Dermis blood vessel endothelial cell (primary cell): ENCODE measurements around the gene QSOX2. TPM values are rescaled to one million over a fixed set of nuclear protein-coding genes. Genes with fewer than 3 reads are reported as not detected.
"Not testable (repeated sequence)": the region's sequence is repeated elsewhere in the genome, so short reads cannot be mapped to it uniquely, and the experiment has no call there.

ENCODE experiments used
- DNase-seq: peaks from one replicate; pipeline ENCODE4 v3.0.0; 2010
- total RNA-seq: library from RNA; depleted of rRNA; stranded (reverse); fragments of >200 nt; gene quantifications from 2 replicates; pipeline ENCODE4 v1.2.3, GENCODE V29; 2014

The QSOX2 gene
- total RNA-seq, 1 donor from 2014 or later, result 9.0 TPM

DNA sequence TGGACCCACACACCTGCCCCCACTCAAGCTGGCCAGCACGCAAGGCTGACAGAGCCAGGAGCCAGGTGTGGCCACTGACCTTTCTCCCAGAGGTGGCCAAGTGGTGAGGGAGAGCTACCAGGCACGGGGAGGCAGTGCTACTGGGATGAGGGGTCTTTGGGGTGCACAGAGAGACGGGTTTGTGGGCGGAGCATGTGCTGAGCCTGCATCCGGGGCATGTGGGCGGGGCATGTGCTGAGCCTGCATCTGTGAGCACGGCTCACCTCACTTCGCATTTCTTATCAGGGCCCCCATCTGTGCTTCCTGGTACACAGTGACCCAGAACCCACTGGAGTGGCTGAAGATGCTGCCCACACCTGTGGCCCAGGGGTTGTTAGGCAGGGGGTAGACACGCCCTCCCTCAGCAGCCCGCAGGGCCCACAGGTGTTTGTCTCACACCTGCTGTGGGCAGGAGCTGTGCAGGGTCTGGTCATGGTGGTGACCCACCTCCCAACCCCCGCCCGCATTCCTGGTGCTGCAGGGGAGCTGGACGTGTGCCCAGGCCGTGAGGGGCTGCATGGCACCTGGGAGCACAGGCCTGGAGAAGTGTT lies 36.8 kb upstream of the QSOX2 start:
- no peak for DNase-seq

DNA sequence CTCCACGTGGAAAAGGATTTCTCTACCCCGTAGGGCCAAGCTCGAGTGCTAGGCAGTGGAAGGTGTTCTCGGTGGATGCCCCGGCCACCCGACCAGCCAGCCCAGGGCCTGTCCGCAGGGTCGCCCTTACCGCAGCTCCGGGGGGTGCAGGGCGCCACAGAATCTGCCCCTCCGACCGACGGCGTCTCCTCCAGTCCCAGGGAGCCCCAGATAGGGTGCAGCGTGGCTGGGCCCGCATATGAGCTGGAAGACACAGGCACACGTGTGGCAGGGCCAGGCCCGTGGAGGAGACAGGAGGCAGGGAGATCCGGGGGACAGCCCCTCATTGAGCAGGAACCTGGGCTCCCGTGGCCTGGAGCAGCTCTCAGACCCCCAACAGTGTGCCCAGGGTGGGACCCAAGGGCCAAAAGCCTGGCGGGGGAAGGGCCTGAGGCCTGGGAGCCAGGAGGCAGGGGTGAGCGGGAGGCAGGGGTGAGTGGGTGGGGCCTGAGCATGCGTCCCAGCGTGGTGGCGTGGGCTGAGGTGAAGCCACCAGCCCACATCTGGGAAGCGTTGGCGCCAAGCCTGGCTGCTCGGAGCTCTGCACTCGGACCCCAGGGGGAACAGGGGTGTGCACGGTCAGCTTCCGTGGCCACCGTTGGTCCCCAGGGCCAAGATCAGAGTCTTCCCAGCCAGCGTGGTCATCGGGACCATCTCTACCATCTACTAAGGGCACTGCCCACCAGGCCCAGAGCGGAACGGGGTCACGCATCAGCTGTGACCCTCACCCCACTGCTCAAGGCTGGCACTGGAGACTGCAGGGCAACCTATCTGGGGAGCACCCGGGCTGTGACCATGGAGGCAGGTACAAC lies 36.0 kb upstream of the QSOX2 start:
- DNase-seq, result no peak

DNA sequence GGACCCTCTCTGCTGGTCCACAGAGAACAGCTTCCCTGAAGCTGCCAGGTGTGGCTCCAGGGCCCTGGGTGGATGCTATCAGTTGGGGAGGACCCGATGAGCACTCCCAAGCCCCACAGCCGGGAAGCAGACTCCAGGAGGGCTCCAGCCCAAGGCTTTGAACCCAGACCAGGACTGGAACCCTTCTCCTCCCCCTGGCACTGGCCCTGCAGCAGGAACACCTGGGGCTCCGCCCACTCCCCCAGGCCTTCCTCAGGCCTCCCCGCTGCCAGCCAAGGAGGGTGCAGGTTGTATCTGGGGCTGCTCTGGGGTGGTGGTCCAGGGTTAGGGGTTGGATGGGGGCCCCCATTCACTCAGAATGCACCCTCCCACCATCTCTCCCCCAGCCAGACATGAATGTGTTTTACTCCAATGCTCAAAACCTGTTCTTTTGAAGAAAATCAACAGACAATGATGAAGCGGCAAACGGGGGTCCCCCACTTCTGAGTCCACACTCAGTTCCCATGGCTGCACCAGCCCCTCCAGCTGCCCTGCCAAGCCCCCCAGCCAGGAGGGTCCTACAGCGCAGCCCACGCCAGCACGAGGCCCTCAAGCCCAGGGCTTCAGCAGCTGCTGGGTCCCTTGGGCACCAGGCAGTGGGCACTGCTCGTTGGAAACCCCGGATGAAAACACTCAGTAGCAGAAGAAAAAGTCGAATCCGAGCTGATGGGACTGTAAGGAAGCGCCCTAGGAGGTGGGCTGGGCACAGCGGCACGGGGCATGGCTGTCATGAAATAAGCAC lies 35.1 kb upstream of the QSOX2 start:
- DNase-seq, result no peak

GRCh38 chr9:136279471-136279870 lies 33.9 kb upstream of the QSOX2 start:
- no peak for DNase-seq

DNA sequence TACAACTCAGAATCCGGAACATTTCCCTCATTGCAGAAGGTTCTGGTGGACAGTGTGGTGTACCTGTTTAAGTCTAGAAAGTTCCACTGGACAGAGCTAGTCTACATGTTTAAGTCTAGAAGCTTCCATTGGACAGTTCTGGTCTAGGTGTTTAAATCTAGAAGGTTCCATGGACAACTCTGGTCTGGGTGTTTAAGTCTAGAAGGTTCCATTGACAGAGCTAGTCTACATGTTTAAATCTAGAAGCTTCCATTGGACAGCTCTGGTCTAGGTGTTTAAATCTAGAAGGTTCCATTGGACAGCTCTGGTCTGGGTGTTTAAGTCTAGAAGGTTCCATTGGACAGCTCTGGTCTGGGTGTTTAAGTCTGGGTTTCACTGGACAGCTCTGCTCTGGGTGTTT lies 33.3 kb upstream of the QSOX2 start:
- no peak for DNase-seq

DNA sequence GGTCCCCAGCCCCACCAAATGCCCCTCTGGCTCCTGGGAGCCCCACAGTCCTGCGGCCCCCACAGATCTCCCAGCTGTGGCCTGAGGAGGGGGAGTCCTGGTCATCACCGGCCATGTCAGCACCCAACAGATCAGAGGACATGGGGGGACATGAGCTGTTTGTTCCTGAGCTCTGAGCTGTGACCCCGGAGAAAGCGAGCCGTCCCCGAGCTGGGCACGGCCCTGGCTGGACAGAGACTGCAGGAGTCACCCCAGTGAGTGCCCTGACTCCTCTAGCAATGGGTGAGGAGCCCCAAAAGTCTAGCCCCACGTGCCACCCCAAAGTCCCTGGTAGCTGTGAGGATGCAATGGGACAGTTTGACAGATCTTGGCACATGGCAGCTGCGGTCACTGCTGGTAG lies 32.6 kb upstream of the QSOX2 start:
- DNase-seq, result no peak

DNA sequence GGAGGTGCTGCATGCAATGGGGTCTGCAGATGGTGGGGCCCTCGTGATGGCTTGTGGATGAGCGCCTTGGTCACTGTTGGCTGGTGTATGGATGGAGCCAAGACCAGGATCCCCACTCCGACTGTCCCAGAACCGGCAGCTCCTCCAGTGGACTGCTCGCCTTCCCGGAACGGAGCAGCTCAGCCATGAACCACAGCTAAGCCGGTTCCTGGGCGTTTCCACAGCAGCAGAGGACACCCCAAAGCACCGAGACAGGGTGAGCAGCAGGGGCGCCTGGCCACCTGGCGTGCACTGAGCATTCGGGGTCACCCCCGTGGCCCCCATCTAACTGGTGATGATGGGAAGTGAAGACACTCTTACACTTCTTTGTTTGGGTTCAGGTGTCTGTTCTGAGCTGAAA lies 32.1 kb upstream of the QSOX2 start:
- DNase-seq, result no peak

DNA sequence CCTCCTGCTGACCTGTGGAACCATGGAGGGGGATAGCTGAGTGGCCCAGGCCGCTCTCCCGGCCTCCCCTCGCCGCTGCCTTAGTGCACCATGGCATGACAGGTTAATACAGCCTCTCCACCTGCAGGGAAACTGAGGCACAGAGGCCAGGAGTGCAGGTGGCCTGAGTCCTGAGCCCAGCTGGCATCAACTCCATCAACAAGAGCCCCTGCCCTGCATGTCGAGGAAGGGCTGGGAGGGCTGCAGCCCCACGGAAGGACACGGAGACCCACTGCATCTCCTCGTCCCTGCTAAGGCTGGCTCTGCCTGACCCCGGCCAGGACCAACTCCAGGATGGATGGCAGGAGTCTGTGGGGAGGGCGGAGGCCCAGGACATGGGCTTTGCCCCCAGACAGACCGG lies 31.1 kb upstream of the QSOX2 start:
- no peak for DNase-seq

- DNase-seq, result no peak
These were observed 30.2 kb upstream of the QSOX2 start for GRCh38 chr9:136275655-136276429.

DNA sequence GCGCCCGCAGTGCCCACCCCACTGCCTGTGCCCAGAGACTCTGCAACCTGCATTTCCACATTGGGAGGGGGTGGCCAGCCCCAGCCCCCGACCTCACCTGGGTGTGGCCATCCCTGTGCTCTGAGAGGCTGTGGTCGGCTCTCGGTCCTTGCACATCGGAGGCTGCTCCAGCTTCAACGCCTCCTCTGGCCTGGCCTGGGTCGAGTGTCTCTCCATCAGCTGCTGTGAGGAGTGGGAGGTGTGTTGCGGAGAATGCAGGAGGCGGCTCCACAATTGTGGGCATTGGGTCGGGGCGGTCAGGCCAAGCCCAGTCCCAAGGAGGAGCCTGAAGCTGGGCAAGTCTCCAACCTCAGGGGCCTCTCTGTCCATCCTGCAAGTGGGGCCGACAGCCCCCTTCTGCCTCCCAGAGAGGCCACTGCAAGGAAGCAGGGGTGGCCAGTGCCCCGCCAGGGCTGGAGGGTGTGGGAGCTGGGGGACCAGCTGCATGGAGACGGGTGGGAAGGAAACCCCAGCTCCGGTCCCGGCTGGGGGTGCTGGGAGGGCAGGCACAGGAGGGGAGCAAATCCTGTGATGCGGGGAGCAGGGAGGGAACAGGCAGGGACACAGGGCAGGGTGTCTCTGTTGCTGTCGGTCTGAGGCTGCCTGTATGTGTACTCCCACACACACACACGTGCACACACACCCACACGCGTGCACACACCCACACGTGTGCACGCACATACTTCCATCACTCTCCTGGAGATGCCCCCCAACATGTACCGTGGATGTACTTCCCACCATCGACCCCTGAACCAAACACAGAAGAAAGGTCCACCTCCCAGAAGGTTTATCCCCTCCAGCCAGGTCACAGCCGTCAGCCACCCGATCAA lies 29.4 kb upstream of the QSOX2 start:
- no peak for DNase-seq

DNA sequence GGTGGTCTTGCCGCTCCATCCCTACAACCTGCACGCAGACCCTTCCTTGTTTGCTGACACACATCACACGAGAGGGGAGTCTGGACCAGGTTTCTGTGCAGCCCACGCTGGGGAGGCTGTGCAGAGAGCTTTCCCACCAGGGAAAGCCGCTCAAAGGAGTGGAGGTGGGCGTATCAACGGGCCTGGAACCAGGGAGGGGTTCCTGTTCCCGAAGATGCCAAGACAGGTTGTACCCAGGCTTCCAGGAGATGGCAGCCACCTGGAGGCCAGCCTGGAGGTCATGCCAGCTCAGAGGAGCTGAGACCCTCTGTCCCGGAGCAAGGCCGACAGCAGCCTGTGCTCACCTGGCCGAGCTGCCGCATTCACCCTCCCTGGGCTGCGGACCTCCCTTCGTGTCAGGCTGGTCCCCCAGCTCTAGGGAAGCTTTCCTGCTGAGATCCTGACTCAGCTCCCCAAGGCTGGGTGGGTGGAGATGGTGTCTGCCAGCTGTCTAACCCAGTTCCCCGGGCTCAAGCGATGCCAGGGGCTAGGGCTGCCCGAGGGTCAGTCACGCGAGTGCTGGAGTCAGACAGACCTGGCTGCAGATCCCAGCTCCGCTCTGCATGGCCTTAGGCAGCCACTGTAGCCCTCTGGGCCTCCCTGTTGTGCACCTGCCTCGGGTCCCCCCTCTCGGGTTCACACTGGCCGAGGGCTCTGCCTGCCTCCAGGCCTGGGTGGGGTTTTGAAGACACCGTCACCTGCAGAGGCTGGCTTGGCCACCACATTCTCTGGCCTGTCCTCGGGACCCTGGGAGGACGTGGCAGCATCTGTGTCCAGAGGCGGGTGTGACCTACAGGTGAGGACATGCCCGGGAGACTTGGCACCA lies 28.5 kb upstream of the QSOX2 start:
- no peak for DNase-seq

- DNase-seq, result no peak
These were observed 27.7 kb upstream of the QSOX2 start for GRCh38 chr9:136273244-136273865.

GRCh38 chr9:136270173-136270705 lies 24.6 kb upstream of the QSOX2 start:
- no peak for DNase-seq

- DNase-seq, result no peak
These were observed 23.1 kb upstream of the QSOX2 start for GRCh38 chr9:136268735-136269134.

DNA sequence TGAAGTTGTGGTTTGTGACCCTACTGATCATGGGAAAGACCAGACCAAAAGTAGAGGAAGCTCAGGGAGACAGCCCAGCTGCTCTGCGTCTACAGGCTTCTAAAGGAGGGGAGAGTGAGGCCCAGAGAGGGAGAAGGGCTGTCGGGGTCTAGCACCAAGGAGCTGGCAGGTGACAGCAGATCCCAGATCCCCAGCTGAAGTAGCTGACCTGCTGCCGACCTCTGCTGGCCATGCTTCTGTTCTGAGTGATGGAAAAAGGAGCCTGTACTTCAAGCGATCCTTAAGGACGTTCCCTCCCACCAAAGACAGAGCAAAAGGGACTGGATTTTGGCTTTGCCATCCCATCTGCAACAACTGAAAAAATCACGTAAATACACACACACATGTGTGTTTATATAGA lies 22.7 kb upstream of the QSOX2 start:
- DNase-seq, result peak; percentile 19

- peak; percentile 87 for DNase-seq
These were observed 21.9 kb upstream of the QSOX2 start for GRCh38 chr9:136267261-136268111.

GRCh38 chr9:136266641-136267040 lies 21.0 kb upstream of the QSOX2 start:
- DNase-seq, result not testable (repeated sequence)

GRCh38 chr9:136265561-136266355 lies 20.1 kb upstream of the QSOX2 start:
- DNase-seq, result no peak
